Muscle layer of colon (tissue), 2 donors: ENCODE measurements around the gene JMJD6.
"Not testable (repeated sequence)": the region's sequence is repeated elsewhere in the genome, so short reads cannot be mapped to it uniquely, and the experiment has no call there.

Experiments
- H3K27ac ChIP-seq: one replicate; pipeline ENCODE4 v1.7.0; 2013; ENCODE audit warnings: low read depth, mild to moderate bottlenecking, low read length, moderate library complexity
- H3K27me3 ChIP-seq, 2 donors: one replicate each; pipeline ENCODE4 v1.7.0; 2013; ENCODE audit warnings: low read length in 2 of 2, mild to moderate bottlenecking in 2 of 2; ENCODE audit not compliant: insufficient read depth in 2 of 2, control insufficient read depth in 1 of 2
- H3K36me3 ChIP-seq: one replicate; pipeline ENCODE4 v1.7.0; 2013; ENCODE audit warnings: mild to moderate bottlenecking, low read length; ENCODE audit not compliant: insufficient read depth
- H3K4me1 ChIP-seq: one replicate; pipeline ENCODE4 v1.7.0; 2013; ENCODE audit warnings: mild to moderate bottlenecking, low read length; ENCODE audit not compliant: insufficient read depth
- H3K4me3 ChIP-seq, 2 donors: one replicate each; pipeline ENCODE4 v1.7.0; 2013; ENCODE audit warnings: low read length in 2 of 2, low read depth in 1 of 2, mild to moderate bottlenecking in 1 of 2, moderate library complexity in 1 of 2
- H3K9ac ChIP-seq: one replicate; pipeline ENCODE4 v1.7.0; 2013; ENCODE audit warnings: low read length
- H3K9me3 ChIP-seq: one replicate; pipeline ENCODE4 v1.7.0; 2013; ENCODE audit warnings: mild to moderate bottlenecking, low read length
- donor health status: abdominal sarcoma.
- donor health status: Adenocarcinoma of cecum.

The JMJD6 gene

GRCh38 chr17:76735586-76736348 lies 9.4 kb upstream of the JMJD6 start:
- Histone ChIP-seq H3K36me3 (peaks cover 37% of the 10 kb centered on the region), H3K9ac (peak overlapping the region; percentile 95), H3K4me1 (peaks cover 68% of the 10 kb centered on the region), H3K27me3 (no peaks in the 10 kb centered on the region), H3K9me3 (no peaks in the 10 kb centered on the region), H3K27ac (peak overlapping the region; percentile 100), H3K4me3 (peak overlapping the region; percentile 88 to 92)

- Histone ChIP-seq H3K4me3 (peak overlapping the region in 1 of 2 donors; percentile 92), H3K4me1 (peaks cover 61% of the 10 kb centered on the region), H3K9me3 (no peaks in the 10 kb centered on the region), H3K36me3 (peaks cover 37% of the 10 kb centered on the region), H3K27ac (peak overlapping the region; percentile 100), H3K9ac (peak overlapping the region; percentile 95), H3K27me3 (no peaks in the 10 kb centered on the region)
Measured at GRCh38 chr17:76735006-76735405, 8.6 kb upstream of the JMJD6 start.

GRCh38 chr17:76734080-76734840 lies 7.9 kb upstream of the JMJD6 start:
- Histone ChIP-seq H3K4me3 (peak overlapping the region in 1 of 2 donors; percentile 92), H3K9me3 (no peaks in the 10 kb centered on the region), H3K4me1 (peaks cover 59% of the 10 kb centered on the region), H3K27ac (no peak overlapping the region), H3K9ac (peak overlapping the region; percentile 95), H3K27me3 (no peaks in the 10 kb centered on the region), H3K36me3 (peaks cover 37% of the 10 kb centered on the region)

- H3K9me3 ChIP-seq = no peaks in the 10 kb centered on the region
- no peak overlapping the region for H3K4me3 ChIP-seq
- H3K27me3 ChIP-seq = no peaks in the 10 kb centered on the region
- no peak overlapping the region for H3K27ac ChIP-seq
- H3K36me3 ChIP-seq = peaks cover 37% of the 10 kb centered on the region
- peaks cover 55% of the 10 kb centered on the region for H3K4me1 ChIP-seq
- no peak overlapping the region for H3K9ac ChIP-seq
Measured at GRCh38 chr17:76733618-76733957, 7.2 kb upstream of the JMJD6 start.

GRCh38 chr17:76732734-76733617 lies 6.6 kb upstream of the JMJD6 start:
- Histone ChIP-seq H3K9me3 (no peaks in the 10 kb centered on the region), H3K27me3 (no peaks in the 10 kb centered on the region), H3K9ac (no peak overlapping the region), H3K4me3 (no peak overlapping the region), H3K27ac (peak overlapping the region; percentile 45), H3K36me3 (peaks cover 37% of the 10 kb centered on the region), H3K4me1 (peaks cover 55% of the 10 kb centered on the region)

GRCh38 chr17:76731800-76732733 lies 5.7 kb upstream of the JMJD6 start:
- not testable (repeated sequence) for H3K9me3 ChIP-seq, H3K4me3 ChIP-seq, H3K27me3 ChIP-seq, H3K9ac ChIP-seq
- Histone ChIP-seq H3K27ac (peak overlapping the region; percentile 45), H3K4me1 (peaks cover 62% of the 10 kb centered on the region), H3K36me3 (peaks cover 37% of the 10 kb centered on the region)

- Histone ChIP-seq H3K36me3 (peaks cover 21% of the 10 kb centered on the region), H3K4me3 (peak overlapping the region in 1 of 2 donors; percentile 65), H3K4me1 (peaks cover 53% of the 10 kb centered on the region), H3K27ac (peak overlapping the region; percentile 46), H3K9me3 (no peaks in the 10 kb centered on the region), H3K9ac (peak overlapping the region; percentile 74), H3K27me3 (no peaks in the 10 kb centered on the region)
Measured at GRCh38 chr17:76727745-76728456, 1.5 kb upstream of the JMJD6 start.

DNA sequence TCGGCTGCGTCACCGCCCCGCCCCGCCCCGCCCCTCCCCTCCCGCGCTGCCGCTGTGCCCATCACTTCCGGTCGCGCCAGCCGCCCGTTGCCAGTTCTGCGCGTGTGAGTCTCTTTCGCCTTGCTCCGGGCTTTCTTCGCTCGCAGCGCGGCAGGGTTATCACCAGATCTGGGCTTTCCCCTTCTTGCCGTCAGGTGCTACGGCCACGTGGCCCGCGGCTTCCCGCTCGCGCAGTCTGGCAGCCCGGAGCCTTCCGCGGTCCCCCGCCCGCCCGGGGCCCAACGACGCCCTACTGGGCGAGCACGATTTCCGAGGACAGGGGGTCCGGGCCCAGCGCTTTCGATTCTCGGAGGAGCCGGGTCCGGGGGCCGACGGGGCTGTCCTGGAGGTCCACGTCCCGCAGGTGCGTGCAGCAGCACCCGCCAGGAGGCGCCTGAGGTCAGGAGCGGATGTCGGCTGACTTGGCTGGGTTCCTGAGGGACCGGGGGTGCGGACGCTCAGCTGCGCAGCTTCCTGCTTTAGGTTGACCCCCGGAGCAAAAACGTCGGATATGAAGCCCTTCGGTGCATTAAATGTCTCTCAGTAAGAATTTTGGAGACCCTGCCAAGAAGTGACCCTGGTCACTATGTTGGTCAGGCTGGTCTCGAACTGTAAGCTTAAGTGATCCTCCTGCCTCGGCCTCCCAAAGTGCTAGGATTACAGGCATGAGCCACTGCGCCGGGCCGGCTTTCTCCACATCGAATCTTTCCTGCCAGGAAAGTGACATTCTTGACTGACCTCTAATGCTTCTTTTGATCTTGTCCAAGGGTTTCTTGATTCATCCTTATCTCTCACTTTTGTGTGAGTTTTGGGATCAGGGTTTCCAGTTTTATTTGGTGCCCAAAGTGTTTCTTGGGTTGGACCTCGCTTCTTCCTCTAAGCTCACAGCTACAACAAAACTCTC lies 641 bp upstream of the JMJD6 start, which contains the start of gene METTL23:
METTL23 (plus strand) TSS at position 64 of the 943 bp plus-strand sequence. CDS start 2,872 bp downstream, outside the sequence.
- Histone ChIP-seq H3K4me3 (peak within 1 kb of the TSS; percentile 68 to 99), H3K4me1 (peaks cover 48% of the 10 kb centered on the region), H3K9ac (peak within 1 kb of the TSS; percentile 74), H3K9me3 (no peaks in the 10 kb centered on the region), H3K27ac (peak within 1 kb of the TSS; percentile 98), H3K27me3 (no peaks in the 10 kb centered on the region), H3K36me3 (peaks cover 21% of the 10 kb centered on the region)

- H3K27me3 ChIP-seq = no peaks in the 10 kb centered on the region
- H3K4me3 ChIP-seq = peak overlapping the region; percentile 68 to 99
- H3K9ac ChIP-seq = peak overlapping the region; percentile 73
- no peaks in the 10 kb centered on the region for H3K9me3 ChIP-seq
- peak overlapping the region; percentile 98 for H3K27ac ChIP-seq
- peaks cover 43% of the 10 kb centered on the region for H3K4me1 ChIP-seq
- peaks cover 35% of the 10 kb centered on the region for H3K36me3 ChIP-seq
Measured at GRCh38 chr17:76725580-76726230, 701 bp downstream of the JMJD6 start.
